ENCODE results near the gene TRDMT1. TPM values are rescaled to one million over a fixed set of nuclear protein-coding genes. Genes with fewer than 3 reads are reported as not detected.

The TRDMT1 gene
- total and polyA plus RNA-seq, 7 experiments from 2014 or later, result 9.7 to 30.6 (median 15.2) TPM

DNA sequence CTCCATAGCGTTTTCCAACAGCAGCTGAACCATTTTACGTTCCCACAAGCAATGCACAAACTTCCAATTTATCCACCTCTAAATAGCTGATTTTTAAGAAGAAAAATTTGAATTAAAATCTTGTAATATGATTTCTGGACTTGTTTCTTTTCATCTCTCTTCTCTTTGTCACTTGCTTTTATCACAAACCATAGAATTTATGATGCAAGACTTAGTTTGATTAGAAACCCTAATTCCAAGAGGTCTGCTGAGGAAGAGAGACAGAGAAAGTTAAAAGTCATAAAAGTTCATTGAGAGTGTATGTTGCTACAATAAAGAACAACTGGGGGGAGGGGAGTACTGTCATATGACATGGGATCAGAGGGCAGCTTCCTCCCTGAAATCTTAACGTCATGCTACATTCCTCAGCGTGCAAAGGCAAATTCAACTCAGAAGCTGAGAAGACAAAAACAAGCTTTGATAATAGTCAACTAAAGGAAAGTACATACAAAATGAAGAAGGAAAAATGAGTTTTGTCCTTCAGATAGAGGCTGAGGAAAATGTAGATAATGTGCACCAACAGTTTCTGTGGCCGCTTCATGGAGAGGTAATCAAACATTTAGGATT is 53.5 kb downstream of the TRDMT1 start:
- Histone ChIP-seq H3K4me1 (ENCODE audit: control insufficient read depth in 2 of 2, insufficient read depth in 2 of 2, low read length in 2 of 2) (no peaks in the 10 kb centered on the region), H3K27ac (ENCODE audit: low read depth, low read length) (no peak overlapping the region), H3K9me3 (ENCODE audit: control insufficient read depth in 2 of 3, low read length in 3 of 3) (no peaks in the 10 kb centered on the region), H3K36me3 (ENCODE audit: control insufficient read depth in 2 of 3, insufficient read depth in 3 of 3, low read length in 3 of 3) (no peaks in the 10 kb centered on the region), H3K4me3 (ENCODE audit: low read length) (no peak overlapping the region), H3K27me3 (ENCODE audit: control insufficient read depth in 2 of 2, insufficient read depth in 2 of 2, low read length in 2 of 2) (no peaks in the 10 kb centered on the region)
- no peaks in the 10 kb centered on the region for H3K9me3 Mint-ChIP-seq
- ATAC-seq (no peak), DNase-seq (no peak)
- H3K27ac Mint-ChIP-seq, result no peak overlapping the region
- H3K4me1 Mint-ChIP-seq, result peaks cover 0 to 14% (median 9%) of the 10 kb centered on the region in 7 donors
- POLR2A ChIA-PET, result no interaction called here
- no peak overlapping the region for H3K4me3 Mint-ChIP-seq
- H3K36me3 Mint-ChIP-seq, result peaks cover 8 to 36% (median 16%) of the 10 kb centered on the region in 5 donors
- CTCF ChIA-PET, result no interaction called here
- H3K27me3 Mint-ChIP-seq, result no peaks in the 10 kb centered on the region
- intact Hi-C loops (cut with micrococcal nuclease), result loop anchor here in 1 of 2 donors (10.0 kb wide), 1 partner anchor 277 kb away; no protein-coding TSS in a partner anchor

DNA sequence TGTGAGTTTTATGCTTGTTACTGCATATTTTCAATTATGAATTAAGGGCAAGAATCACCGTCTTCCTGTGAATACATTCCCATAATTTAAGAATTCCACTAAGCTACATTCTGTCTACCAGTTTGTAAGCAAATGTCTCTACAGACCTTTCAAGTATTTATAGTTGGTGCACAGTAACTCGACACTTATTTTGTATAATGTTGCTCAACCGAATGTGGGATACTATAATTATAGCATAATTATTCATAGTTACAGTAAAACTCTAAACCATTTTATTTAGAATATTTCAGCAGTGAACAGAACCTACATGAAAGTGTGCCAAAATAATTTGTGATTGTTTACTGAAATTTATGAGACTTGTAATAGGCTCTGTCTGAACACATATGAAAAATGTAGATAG is 54.6 kb downstream of the TRDMT1 start:
- Histone ChIP-seq H3K4me3 (ENCODE audit: low read length) (no peak overlapping the region), H3K4me1 (ENCODE audit: control insufficient read depth in 2 of 2, insufficient read depth in 2 of 2, low read length in 2 of 2) (peaks cover 0 to 1% of the 10 kb centered on the region in 2 donors), H3K27ac (ENCODE audit: low read depth, low read length) (no peak overlapping the region), H3K36me3 (ENCODE audit: control insufficient read depth in 2 of 3, insufficient read depth in 3 of 3, low read length in 3 of 3) (no peaks in the 10 kb centered on the region), H3K27me3 (ENCODE audit: control insufficient read depth in 2 of 2, insufficient read depth in 2 of 2, low read length in 2 of 2) (no peaks in the 10 kb centered on the region), H3K9me3 (ENCODE audit: control insufficient read depth in 2 of 3, low read length in 3 of 3) (no peaks in the 10 kb centered on the region)
- H3K36me3 Mint-ChIP-seq, result peaks cover 4 to 31% (median 16%) of the 10 kb centered on the region in 5 donors
- no peaks in the 10 kb centered on the region for H3K27me3 Mint-ChIP-seq
- H3K9me3 Mint-ChIP-seq, result no peaks in the 10 kb centered on the region
- ChIA-PET CTCF (no interaction called here), POLR2A (interaction anchor here (0.7 kb wide), 1 partner anchor 42 kb away, joined by 3 read pairs; no protein-coding TSS in a partner anchor)
- intact Hi-C loops (cut with micrococcal nuclease), result loop anchor here in 1 of 2 donors (10.0 kb wide), 1 partner anchor 278 kb away; no protein-coding TSS in a partner anchor
- DNase-seq (no peak), ATAC-seq (no peak)
- H3K4me3 Mint-ChIP-seq, result no peak overlapping the region
- peaks cover under 1 to 24% (median 14%) of the 10 kb centered on the region in 7 donors for H3K4me1 Mint-ChIP-seq
- H3K27ac Mint-ChIP-seq, result no peak overlapping the region

DNA sequence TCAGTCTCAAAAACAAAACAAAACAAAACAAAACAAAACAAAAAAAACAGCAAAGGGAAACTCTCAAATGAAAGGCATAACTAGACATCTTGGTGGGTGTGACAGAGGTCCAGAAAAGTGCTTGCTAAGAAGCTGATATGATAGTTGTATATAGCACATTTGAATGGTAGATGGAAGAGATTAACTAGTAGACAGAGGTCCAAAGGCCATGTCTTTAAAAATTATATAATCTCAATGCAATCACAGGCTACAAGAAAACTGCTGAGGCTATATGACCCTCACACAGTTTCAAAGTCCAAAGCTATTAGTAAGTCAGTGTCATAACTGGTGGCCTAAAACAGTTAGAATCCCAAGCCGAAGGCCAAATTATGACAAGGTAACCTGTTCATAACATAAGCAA is 56.2 kb downstream of the TRDMT1 start:
- Histone ChIP-seq H3K4me1 (ENCODE audit: control insufficient read depth in 2 of 2, insufficient read depth in 2 of 2, low read length in 2 of 2) (peaks cover 0 to 5% of the 10 kb centered on the region in 2 donors), H3K36me3 (ENCODE audit: control insufficient read depth in 2 of 3, insufficient read depth in 3 of 3, low read length in 3 of 3) (no peaks in the 10 kb centered on the region), H3K9me3 (ENCODE audit: control insufficient read depth in 2 of 3, low read length in 3 of 3) (no peaks in the 10 kb centered on the region), H3K4me3 (ENCODE audit: low read length) (no peak overlapping the region), H3K27me3 (ENCODE audit: control insufficient read depth in 2 of 2, insufficient read depth in 2 of 2, low read length in 2 of 2) (no peaks in the 10 kb centered on the region), H3K27ac (ENCODE audit: low read depth, low read length) (no peak overlapping the region)
- DNase-seq, result no peak
- peak overlapping the region in 3 of 9 donors; percentile 34 to 82 (median 79) for H3K27ac Mint-ChIP-seq
- POLR2A ChIA-PET, result interaction anchor here (1.1 kb wide), 1 partner anchor 18 kb away, joined by 3 read pairs; no protein-coding TSS in a partner anchor
- no peak overlapping the region for H3K4me3 Mint-ChIP-seq
- H3K9me3 Mint-ChIP-seq, result peaks cover 0 to 4% (median 0%) of the 10 kb centered on the region in 11 donors
- H3K27me3 Mint-ChIP-seq, result peaks cover 0 to 2% (median 0%) of the 10 kb centered on the region in 5 donors
- CTCF ChIA-PET, result no interaction called here
- intact Hi-C loops (cut with micrococcal nuclease), result loop anchor here in 1 of 2 donors (10.0 kb wide), 1 partner anchor 280 kb away; no protein-coding TSS in a partner anchor
- ATAC-seq, result no peak
- H3K4me1 Mint-ChIP-seq, result peaks cover 4 to 32% (median 22%) of the 10 kb centered on the region in 7 donors
- H3K36me3 Mint-ChIP-seq, result peaks cover 4 to 25% (median 16%) of the 10 kb centered on the region in 5 donors

DNA sequence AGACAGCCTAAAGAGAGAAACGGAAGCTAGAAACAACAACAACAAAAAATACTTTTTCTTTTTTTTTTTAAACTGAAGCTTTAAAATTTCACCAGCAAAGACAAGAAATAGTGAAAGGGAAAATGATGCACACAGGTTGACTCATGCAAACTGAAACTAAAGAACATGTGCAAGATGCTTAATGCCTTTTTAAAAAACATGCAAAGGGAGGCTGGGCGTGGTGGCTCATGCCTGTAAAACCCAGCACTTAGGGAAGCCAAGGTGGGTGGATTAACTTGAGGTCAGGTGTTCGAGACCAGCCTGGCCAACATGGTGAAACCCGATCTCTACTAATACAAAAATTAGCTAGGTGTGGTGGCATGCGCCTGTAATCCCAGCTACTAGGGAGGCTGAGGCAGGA is 56.7 kb downstream of the TRDMT1 start:
- H3K27me3 Mint-ChIP-seq, result peaks cover 0 to 2% (median 0%) of the 10 kb centered on the region in 5 donors
- Histone ChIP-seq H3K36me3 (ENCODE audit: control insufficient read depth in 2 of 3, insufficient read depth in 3 of 3, low read length in 3 of 3) (no peaks in the 10 kb centered on the region), H3K4me3 (ENCODE audit: low read length) (no peak overlapping the region), H3K9me3 (ENCODE audit: control insufficient read depth in 2 of 3, low read length in 3 of 3) (no peaks in the 10 kb centered on the region), H3K27ac (ENCODE audit: low read depth, low read length) (no peak overlapping the region), H3K4me1 (ENCODE audit: control insufficient read depth in 2 of 2, insufficient read depth in 2 of 2, low read length in 2 of 2) (peaks cover 0 to 5% of the 10 kb centered on the region in 2 donors), H3K27me3 (ENCODE audit: control insufficient read depth in 2 of 2, insufficient read depth in 2 of 2, low read length in 2 of 2) (no peaks in the 10 kb centered on the region)
- intact Hi-C loops (cut with micrococcal nuclease), result loop anchor here in 1 of 2 donors (1.0 to 10.0 kb wide), 4 partner anchors 86 to 280 kb away; no protein-coding TSS in a partner anchor
- ChIA-PET POLR2A (interaction anchor here (1.1 kb wide), 1 partner anchor 17 kb away, joined by 3 read pairs; no protein-coding TSS in a partner anchor), CTCF (interaction anchor here (0.6 kb wide), 1 partner anchor 100 kb away, joined by 4 read pairs; no protein-coding TSS in a partner anchor)
- H3K36me3 Mint-ChIP-seq, result peaks cover 4 to 22% (median 15%) of the 10 kb centered on the region in 5 donors
- H3K4me1 Mint-ChIP-seq, result peaks cover 4 to 32% (median 22%) of the 10 kb centered on the region in 7 donors
- no peak for ATAC-seq
- peaks cover 0 to 4% (median 0%) of the 10 kb centered on the region in 11 donors for H3K9me3 Mint-ChIP-seq
- peak in 1 of 9 donors; percentile 56 for DNase-seq
- peak overlapping the region in 1 of 10 donors; percentile 46 for H3K4me3 Mint-ChIP-seq
- peak overlapping the region in 4 of 9 donors; percentile 34 to 82 (median 74) for H3K27ac Mint-ChIP-seq

DNA sequence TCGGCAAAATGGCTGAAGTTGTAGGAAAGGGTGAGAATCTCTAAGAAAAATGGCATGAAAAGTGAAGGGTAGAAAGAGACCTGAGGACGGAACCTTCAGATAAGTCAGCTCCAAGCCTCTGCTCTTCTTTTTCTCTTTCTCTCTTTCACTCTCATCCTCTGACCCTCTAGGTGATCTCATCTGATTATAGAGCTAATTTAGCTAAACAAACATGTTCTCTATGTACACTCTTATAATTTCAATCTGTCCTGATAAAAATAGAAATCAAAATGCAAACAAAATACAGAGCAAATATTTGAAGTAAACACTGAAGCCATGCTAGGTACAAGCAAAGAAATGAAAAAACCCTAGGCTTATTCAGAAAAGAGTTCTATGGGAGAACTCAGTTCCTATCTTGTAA is 57.4 kb downstream of the TRDMT1 start:
- no peaks in the 10 kb centered on the region for H3K27me3 ChIP-seq (ENCODE audit: control insufficient read depth in 2 of 2, insufficient read depth in 2 of 2, low read length in 2 of 2)
- H3K4me1 ChIP-seq (ENCODE audit: control insufficient read depth in 2 of 2, insufficient read depth in 2 of 2, low read length in 2 of 2), result peaks cover 0 to 5% of the 10 kb centered on the region in 2 donors
- intact Hi-C loops (cut with micrococcal nuclease), result loop anchor here in 1 of 2 donors (1.0 to 10.0 kb wide), 4 partner anchors 86 to 281 kb away; no protein-coding TSS in a partner anchor
- H3K4me3 ChIP-seq (ENCODE audit: low read length), result no peak overlapping the region
- peak overlapping the region in 1 of 9 donors; percentile 42 for H3K27ac Mint-ChIP-seq
- no peaks in the 10 kb centered on the region for H3K9me3 ChIP-seq (ENCODE audit: control insufficient read depth in 2 of 3, low read length in 3 of 3)
- H3K9me3 Mint-ChIP-seq, result peaks cover 0 to 4% (median 0%) of the 10 kb centered on the region in 11 donors
- peaks cover 4 to 32% (median 22%) of the 10 kb centered on the region in 7 donors for H3K4me1 Mint-ChIP-seq
- peaks cover 4 to 18% (median 15%) of the 10 kb centered on the region in 5 donors for H3K36me3 Mint-ChIP-seq
- no peaks in the 10 kb centered on the region for H3K36me3 ChIP-seq (ENCODE audit: control insufficient read depth in 2 of 3, insufficient read depth in 3 of 3, low read length in 3 of 3)
- peaks cover 0 to 7% (median 0%) of the 10 kb centered on the region in 5 donors for H3K27me3 Mint-ChIP-seq
- no peak for ATAC-seq
- H3K4me3 Mint-ChIP-seq, result no peak overlapping the region
- H3K27ac ChIP-seq (ENCODE audit: low read depth, low read length), result no peak overlapping the region
- POLR2A ChIA-PET, result interaction anchor here (1.0 to 1.1 kb wide), 2 partner anchors 9 to 17 kb away, joined by 3 read pairs; no protein-coding TSS in a partner anchor
- no peak for DNase-seq
- CTCF ChIA-PET, result interaction anchor here (0.6 kb wide), 1 partner anchor 101 kb away, joined by 4 read pairs; no protein-coding TSS in a partner anchor

DNA sequence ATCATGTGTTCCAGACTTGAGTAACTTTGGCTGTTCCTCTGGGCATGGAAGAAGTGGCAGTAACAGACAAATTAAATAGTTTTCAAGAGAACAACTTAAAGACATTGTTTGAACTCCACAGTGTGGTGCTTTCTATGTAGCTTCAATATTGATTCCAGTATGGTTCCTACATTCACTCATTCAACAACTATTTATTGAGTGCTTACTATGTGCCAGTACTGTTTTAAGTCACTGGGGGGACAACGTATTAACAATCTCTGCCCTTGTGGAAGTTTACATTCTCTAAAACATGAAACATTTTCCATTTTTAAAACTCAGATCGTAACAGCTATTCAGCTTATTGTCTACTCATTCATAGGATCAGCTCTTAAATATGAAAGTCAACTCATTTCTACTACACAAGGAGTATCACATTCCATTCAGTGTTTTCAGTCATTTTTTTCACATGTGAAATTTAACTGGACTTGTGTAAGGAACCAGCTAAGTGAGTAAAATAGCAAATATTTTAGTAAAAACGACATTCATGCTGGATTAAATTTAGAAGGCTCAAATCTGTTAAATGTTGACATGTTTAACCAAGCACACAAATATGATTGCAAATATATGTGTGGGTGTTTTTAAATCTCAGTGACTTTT is 58.3 kb downstream of the TRDMT1 start:
- Mint-ChIP-seq H3K36me3 (peaks cover 2 to 18% (median 15%) of the 10 kb centered on the region in 5 donors), H3K27me3 (peaks cover 0 to 8% (median 0%) of the 10 kb centered on the region in 5 donors), H3K27ac (peak overlapping the region in 1 of 9 donors; percentile 2), H3K4me3 (no peak overlapping the region), H3K4me1 (peaks cover 4 to 32% (median 22%) of the 10 kb centered on the region in 7 donors), H3K9me3 (peaks cover 0 to 4% (median 0%) of the 10 kb centered on the region in 11 donors)
- no peak for ATAC-seq
- intact Hi-C loops (cut with micrococcal nuclease), result loop anchor here in 1 of 2 donors (10.0 kb wide), 1 partner anchor 282 kb away; no protein-coding TSS in a partner anchor
- Histone ChIP-seq H3K27me3 (ENCODE audit: control insufficient read depth in 2 of 2, insufficient read depth in 2 of 2, low read length in 2 of 2) (no peaks in the 10 kb centered on the region), H3K4me1 (ENCODE audit: control insufficient read depth in 2 of 2, insufficient read depth in 2 of 2, low read length in 2 of 2) (peaks cover 0 to 5% of the 10 kb centered on the region in 2 donors), H3K9me3 (ENCODE audit: control insufficient read depth in 2 of 3, low read length in 3 of 3) (no peaks in the 10 kb centered on the region), H3K4me3 (ENCODE audit: low read length) (no peak overlapping the region), H3K36me3 (ENCODE audit: control insufficient read depth in 2 of 3, insufficient read depth in 3 of 3, low read length in 3 of 3) (no peaks in the 10 kb centered on the region), H3K27ac (ENCODE audit: low read depth, low read length) (no peak overlapping the region)
- ChIA-PET CTCF (no interaction called here), POLR2A (no interaction called here)
- no peak for DNase-seq
